NCI-H748 (cell line): ENCODE measurements around the gene SMC6.

ENCODE experiments used
- DNase-seq: peaks from one replicate; lab custom pipeline; 2025; ENCODE audit not compliant: unreplicated experiment; lab: John Stamatoyannopoulos, UW

SMC6 gene

GRCh38 chr2:17621781-17622180 lies 131.8 kb downstream of the SMC6 start:
- no peak for DNase-seq

GRCh38 chr2:17620841-17621240 lies 132.8 kb downstream of the SMC6 start:
- DNase-seq: no peak

- peak; percentile 30 for DNase-seq
These were observed 133.3 kb downstream of the SMC6 start for GRCh38 chr2:17620280-17620679.

- DNase-seq: no peak
These were observed 135.7 kb downstream of the SMC6 start for GRCh38 chr2:17617955-17618354.

- DNase-seq: peak; percentile 73
These were observed 136.1 kb downstream of the SMC6 start for GRCh38 chr2:17617516-17617915.

- no peak for DNase-seq
These were observed 137.2 kb downstream of the SMC6 start for GRCh38 chr2:17616405-17616804.

- no peak for DNase-seq
These were observed 137.8 kb downstream of the SMC6 start for GRCh38 chr2:17615728-17616351.

- DNase-seq: no peak
These were observed 138.5 kb downstream of the SMC6 start for GRCh38 chr2:17615147-17615546.

GRCh38 chr2:17614174-17614930 lies 139.3 kb downstream of the SMC6 start:
- DNase-seq: no peak
